Prostate gland (tissue), 2 donors: Measurements from ENCODE around the gene ARFGEF2.

ENCODE experiments used
- POLR2A ChIP-seq: fragments of 450-650 bp; IDR thresholded peaks from one replicate; pipeline ENCODE4 v1.6.1; 2016; ENCODE audit warnings: antibody characterized with exemption, mild to moderate bottlenecking
- POLR2AphosphoS5 ChIP-seq: sonication (generic); formaldehyde crosslinking; IDR thresholded peaks from one replicate; pipeline ENCODE4 v1.6.1; 2017; ENCODE audit warnings: antibody characterized with exemption
- TF ChIP-seq, protein P1 (sequence below), 4 experiments: fragments of 200-600 bp in 2 of 4; fragments of 450-650 bp in 2 of 4; sonication (generic) in 2 of 4; IDR thresholded peaks; 1 replicate in 3 of 4; 2 replicates in 1 of 4; pipeline ENCODE4 v1.5.1; 2016 to 2019; ENCODE audit warnings: antibody characterized with exemption in 4 of 4, mild to moderate bottlenecking in 2 of 4, moderate library complexity in 2 of 4

DNA sequence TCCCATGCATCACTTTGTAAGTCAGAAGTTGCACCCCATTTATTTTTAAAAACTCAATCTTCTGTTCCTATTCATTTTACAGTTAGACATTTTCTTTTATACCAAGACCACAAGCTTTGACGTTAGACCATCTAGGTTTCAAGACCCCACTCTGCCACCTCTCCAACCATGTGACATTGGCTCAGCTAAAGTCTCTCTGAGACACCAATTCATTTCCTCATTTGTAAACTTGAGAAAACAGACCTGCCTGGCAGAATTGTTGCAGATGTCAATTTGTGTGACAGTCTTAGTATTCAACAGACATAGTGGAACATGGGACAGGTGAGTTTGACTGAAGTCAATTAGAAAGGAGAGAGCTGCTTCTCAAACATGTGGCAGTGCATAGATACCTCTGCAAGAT, 69.0 kb downstream of the ARFGEF2 start:
- TF ChIP-seq, protein P1, sequence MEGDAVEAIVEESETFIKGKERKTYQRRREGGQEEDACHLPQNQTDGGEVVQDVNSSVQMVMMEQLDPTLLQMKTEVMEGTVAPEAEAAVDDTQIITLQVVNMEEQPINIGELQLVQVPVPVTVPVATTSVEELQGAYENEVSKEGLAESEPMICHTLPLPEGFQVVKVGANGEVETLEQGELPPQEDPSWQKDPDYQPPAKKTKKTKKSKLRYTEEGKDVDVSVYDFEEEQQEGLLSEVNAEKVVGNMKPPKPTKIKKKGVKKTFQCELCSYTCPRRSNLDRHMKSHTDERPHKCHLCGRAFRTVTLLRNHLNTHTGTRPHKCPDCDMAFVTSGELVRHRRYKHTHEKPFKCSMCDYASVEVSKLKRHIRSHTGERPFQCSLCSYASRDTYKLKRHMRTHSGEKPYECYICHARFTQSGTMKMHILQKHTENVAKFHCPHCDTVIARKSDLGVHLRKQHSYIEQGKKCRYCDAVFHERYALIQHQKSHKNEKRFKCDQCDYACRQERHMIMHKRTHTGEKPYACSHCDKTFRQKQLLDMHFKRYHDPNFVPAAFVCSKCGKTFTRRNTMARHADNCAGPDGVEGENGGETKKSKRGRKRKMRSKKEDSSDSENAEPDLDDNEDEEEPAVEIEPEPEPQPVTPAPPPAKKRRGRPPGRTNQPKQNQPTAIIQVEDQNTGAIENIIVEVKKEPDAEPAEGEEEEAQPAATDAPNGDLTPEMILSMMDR (IDR thresholded peaks at IDR 0.05): no peak
- TF ChIP-seq POLR2A: no peak
- no peak for TF ChIP-seq POLR2AphosphoS5
